GM19395 (cell line): ENCODE measurements around the gene SH3PXD2A.
"Not testable (repeated sequence)": the region's sequence is repeated elsewhere in the genome, so short reads cannot be mapped to it uniquely, and the experiment has no call there.

Source experiments
- ATAC-seq: cut with Tn5 transposase; IDR thresholded peaks from one replicate; pipeline ENCODE4 v1.9.1; 2021; ENCODE audit warnings: mild to moderate bottlenecking, moderate library complexity; ENCODE audit not compliant: unreplicated experiment

SH3PXD2A gene

DNA sequence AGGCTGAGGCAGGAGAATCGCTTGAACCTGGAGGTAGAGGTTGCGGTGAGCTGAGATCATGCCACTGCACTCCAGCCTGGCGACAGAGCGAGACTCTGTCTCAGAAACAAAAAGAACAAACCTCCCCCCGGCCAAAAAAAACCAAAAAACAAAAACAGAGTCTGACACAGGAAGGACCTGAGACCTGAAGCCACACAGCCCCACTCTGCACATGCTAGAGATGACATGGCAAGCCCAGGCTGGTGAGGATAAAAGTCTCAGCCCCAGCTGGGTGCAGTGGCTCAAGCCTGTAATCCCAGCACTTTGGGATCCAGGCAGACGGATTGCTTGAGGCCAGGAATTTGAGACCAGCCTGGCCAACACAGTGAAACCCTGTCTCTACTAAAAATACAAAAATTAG, 222.5 kb downstream of the SH3PXD2A start:
- ATAC-seq: not testable (repeated sequence)

DNA sequence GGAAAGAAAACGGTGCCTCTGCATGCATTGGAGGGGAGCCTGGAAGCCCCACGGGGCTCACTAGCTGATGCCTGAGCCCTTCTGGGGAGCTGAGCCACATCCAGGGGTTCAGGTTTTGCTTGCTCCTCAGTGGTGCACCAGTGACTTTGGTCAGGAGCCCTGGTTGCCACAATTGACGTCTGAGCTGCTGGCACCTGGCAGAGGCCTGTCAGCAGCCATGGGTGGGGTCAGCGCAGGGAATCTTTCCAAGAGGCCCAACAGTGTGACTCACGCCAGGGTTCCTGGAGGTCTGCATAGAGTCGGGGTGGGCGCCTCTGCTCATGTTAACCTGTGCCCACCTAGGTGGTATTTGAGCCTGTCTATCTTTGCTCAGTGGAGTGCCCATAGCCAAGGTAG, 223.1 kb downstream of the SH3PXD2A start:
- ATAC-seq: no peak

DNA sequence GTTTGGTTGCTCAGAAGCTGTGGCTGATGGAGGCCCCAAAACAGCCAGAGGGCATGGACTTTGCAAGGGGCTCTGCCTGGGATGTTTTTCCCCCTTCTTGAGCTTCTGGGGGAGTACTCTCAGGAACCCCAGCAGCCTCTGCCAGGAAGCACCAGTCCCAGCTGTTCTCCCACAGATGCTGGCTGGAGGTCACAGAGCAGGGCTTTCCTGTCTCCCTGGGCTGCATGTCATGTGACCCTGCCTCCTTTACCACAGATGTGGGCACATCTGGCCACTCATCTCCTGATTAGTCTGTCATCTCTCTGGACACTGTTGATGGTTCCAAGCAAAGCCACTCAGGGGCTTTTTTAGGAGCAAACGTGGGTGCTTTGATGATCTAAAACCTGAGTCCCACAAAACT, 225.2 kb downstream of the SH3PXD2A start:
- ATAC-seq: no peak

DNA sequence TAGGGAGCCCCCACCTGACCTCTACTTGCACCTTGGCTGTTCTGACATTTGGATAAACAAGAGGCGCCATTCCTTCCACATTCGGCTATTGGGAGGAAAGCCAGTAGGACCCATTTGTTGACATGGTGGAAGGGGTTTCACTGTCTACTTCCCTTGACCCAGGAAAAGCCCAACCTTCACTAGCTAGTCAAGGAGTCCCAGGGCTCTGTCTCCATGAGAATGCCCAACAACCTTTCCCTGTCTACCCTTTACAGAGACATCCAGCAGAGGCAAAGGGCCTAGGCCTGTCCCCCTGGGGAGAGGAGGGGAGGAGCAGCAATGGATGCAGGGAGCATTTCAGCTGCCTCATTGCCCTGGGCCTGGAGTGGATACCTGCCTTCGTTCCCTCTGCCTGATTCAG, 225.8 kb downstream of the SH3PXD2A start:
- ATAC-seq: no peak

DNA sequence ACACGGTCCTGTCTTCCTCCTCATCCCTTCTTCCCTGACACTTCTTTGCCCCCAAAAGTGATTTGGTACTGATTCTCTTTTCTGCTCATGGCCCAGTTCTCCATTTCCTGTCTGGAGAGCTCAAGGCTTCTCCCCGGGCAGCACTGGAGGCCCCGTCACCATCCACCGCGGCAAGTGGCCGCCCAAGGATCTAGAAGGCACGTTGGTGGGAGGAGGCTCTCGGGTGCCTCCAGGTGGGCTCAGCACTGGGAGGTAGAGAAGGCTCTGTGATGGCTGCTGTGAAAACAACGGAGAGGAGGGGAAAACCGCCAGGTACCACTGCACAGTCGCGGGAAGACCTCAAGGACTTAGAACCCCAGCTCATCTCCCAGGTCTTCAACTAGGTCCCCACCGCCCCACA, 227.5 kb downstream of the SH3PXD2A start:
- ATAC-seq: no peak

DNA sequence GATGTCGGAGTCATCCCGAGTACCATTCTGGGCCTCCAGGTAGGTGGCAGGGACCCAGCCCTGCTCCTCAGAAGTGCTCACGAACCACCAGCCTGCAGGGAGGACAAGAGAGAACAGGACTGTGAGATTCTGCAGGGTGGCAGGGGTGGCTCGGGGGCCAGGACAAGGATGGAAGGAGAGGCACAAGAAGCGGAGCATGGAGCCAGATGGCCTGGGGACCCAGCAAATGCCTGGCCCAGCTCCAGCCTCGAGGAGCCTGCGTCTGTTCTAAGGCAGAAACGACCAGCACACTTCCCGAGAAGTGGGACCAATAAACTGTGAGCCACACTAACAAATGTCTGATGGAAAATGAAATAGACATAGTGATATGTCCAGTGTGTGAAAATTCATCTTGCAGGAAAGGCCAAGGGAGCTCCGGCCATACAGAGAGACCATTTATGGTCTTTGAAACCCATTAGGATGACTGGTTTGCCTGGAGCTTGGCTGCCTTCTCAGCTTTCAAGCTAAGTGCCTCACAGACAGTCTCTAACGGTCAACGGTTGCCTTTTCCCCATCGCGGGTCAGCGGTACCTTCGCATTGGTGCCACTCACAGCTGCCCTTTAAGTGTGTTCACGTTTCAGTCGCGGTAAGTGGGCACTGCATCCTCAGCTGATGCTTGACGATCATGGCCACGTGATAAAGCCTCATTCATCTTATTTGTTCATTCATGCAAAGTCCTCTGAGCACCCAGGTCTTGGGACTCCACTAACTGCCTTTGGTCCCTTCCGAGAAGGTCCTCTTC, 228.1 kb downstream of the SH3PXD2A start:
- no peak for ATAC-seq

DNA sequence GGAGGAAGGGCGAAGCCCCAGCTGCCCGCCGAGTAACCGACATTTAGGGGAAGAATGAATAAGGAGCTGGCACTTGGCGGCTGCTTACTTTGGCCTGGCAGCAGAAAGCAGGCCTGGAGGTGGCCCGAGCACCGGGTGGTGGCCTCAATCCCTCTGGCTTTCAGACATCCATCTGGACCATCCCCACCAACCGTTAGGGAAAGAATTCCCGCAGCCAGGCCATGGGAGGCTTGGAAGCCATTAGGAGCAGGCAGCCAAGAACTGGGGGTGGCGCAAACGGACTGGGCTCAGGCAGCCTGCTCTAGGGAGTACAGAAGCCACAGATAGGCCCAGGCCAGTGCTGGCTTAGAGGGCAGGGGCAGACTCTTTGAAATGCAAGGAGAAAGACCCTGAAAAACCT, 229.2 kb downstream of the SH3PXD2A start:
- no peak for ATAC-seq

DNA sequence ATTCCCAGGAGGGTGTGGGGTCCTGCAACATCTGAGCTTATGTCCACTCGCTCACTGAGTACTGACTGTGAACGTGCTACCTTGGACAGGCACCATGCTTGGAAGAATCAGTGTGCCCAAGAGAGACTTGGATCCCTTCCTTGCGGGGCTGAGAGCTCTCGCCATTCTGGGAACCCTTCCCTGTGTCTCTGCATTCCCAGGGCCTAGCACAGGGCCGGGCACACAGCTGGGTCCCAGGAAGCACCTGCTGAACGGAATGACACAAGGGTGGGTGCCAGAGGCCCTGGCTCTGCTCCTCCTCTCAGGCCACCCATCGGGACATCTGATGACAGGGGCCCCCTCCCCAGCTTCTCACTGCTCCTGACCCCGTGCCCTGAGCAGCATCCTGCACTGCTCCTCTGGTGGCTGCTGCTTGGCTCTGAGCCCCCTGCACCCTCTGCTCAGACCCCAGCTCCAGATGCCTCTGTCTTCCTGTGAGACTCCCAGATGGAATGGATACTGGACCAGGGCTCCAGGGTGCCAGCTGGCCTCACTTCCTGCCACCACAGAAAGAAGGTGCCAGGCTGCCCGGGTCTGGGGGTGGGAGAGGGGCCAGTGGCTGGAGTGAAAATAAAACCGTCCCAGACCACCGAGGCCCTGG, 232.3 kb downstream of the SH3PXD2A start:
- ATAC-seq: no peak

DNA sequence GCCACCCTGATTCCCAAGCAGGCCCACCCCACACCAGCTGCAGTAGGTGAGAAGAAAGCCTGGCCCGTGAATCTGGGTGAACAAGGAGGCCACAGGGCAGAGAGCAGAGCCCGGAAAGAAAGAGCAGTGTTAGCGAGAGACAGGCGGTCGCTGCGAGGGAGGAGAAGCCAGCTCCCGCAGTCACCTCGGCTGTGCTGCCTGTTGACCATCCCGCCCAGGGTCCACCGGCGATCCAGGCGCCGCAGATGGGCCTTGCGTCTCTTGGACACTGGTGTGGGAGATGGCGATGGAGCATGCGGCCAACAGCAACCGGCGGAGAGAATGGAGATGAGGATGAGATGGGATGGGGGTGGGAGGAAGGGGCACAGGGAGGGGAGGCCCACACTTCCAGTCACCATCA, 233.1 kb downstream of the SH3PXD2A start:
- ATAC-seq: no peak

DNA sequence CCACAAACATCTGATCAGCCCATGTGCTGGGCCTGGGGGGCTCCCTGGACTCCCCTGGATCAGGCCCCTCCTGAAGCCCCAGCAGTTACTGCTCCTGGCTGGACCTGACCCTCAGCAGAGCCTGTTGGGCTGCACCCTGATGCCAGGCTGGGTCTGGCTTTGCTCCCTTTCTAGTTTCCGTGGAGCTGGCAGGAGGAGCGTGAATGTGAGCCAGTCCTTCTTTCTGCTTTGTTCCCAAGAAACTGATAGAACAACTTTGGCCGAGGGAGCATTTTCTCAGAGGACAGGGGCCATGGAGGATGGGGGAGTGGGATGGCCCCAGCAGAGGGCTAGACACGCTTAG, 233.6 kb downstream of the SH3PXD2A start:
- no peak for ATAC-seq

DNA sequence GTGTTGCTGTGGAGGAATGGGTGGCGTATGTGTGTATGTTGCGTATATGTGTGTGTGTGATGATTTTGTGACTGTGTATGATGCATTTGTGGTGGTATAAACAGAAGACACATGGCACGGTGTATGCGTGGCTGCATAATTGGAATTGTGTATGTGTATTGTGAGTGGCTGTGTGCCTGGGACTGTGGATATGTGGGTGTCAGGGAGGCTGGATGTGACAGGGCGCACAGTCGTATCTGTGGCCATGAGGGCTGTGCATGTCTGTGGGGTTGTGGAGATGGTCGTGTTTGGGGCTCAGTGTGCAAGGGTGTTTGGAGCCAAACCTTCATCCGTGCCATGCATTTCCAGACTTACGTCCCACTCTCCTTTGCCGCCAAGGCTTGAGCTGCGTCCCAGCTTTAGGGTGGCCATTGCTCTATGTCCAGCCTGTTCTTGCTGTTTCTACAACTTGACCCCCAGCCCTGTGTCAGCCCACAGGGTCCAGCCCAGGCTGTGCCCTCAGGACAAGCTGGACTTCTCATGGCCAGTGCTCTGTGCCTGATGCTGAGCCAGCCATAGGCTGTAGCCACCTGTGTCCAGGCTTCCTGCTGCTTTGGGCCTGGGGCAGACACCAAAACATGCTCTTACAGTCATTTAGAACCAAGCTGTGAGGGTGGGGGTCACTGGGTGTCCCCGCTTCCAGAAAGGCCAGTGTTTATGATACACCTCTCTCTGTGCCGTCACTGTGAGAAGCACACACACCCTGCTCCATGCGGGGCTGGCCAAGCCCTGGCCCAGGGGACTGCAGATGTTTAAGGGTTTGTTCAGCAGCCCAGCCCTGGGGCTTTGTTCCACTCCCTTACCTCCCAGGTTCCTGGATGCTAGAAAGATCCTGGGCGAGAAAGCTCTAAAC, 234.2 kb downstream of the SH3PXD2A start:
- ATAC-seq: no peak

DNA sequence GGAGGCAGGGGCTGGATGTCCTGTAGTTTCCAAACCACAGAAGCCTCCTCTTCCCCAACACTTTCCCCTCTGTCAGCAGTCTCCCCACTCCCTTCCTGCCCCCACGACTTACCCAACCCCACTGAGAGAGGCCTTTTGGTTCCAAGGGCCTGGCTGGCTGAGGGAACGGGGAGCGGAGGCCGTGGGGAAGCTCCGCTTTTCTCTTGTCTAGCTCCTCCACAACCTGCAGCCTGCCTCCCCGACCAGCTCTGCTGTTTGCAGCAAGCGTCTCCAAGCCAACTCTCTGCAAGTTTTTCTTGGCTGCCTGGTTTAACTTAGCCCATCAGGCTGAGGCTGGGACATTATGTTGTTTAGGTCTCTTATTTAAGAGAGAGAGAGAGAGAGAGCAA, 235.0 kb downstream of the SH3PXD2A start:
- no peak for ATAC-seq

DNA sequence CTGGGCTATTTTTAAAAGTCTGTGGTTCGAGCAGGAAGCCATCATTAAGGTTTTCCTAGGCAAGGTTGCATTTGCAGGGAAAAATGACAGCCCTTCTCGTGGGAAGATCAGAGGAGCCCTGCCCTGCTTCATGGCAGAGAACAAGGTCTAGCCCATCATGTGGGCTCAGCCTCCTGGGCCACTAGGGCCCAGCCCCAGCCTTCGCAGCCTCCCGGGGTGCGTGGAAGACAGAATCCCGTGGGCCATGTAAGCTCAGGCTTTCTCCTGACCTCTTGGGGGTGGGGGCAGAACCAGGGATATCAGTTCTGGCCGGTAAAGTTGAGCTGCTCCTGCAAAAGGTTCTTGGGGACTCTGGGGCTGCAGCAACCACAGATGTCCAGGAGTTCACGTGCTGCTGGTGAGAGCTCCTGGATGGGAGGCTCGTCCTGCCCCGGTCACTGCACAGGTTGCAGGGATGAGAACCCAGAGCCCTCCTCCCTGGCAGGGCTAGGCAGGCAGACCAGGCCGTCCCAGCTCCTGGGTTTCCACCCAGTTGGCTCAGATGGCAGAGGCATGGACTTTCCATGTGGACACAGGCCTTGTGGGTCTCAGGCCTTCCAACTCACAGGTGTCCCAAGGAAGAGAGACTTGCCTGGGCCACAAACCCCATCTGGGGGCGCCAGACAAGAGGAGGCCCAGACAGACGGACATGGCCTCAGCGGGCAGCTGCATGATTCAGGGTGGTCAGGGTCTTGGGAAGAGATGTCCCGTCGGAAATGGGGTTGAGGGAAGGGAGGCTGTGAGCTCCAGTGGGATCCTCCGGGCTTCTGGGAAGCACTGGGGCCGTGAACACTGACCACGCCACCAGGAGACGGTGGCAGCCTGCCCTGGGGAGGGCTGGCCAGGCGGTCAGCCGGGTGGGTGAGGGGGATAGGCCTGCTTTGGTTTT, 235.7 kb downstream of the SH3PXD2A start:
- no peak for ATAC-seq

DNA sequence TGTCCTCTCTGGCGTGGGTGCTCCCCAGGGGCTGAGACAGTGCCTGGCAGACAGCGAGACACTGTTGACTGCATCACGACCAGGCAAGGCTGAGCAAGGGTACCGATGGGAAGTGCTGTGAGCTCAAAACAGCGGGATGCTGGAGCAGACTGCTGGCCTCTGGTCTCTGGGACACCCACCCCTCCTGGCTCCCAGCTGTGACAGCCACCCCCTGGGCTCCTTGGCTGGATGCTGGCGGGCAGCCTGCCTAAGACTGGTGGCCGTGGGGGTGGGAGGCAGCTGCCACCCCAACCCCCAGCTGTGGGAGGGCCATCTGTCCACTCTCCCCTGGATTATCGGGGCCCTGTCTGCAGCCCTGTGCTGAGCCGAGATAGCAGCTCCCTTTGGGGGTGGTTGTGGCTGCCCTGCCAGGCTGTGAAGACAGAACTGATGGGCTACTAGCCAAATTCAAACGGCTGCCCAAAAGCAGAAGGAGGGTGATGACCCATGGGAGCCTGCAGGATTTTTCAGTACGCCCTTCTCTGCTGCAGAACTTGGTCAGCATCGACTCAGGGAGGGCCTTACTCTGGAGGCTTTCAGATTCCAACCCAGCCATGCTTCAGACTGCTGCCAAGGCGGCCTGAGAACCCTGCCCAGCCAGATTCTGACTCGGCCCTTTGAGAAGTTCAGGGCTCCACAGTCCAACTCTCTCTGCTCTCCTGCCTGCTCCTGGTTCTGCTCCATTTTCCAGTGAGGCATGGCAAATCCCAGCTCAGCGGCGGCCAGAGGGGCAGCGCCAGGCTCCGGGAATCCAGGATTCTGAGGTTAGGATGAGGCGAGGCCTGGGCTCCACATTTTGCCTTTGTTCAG, 236.6 kb downstream of the SH3PXD2A start:
- no peak for ATAC-seq

DNA sequence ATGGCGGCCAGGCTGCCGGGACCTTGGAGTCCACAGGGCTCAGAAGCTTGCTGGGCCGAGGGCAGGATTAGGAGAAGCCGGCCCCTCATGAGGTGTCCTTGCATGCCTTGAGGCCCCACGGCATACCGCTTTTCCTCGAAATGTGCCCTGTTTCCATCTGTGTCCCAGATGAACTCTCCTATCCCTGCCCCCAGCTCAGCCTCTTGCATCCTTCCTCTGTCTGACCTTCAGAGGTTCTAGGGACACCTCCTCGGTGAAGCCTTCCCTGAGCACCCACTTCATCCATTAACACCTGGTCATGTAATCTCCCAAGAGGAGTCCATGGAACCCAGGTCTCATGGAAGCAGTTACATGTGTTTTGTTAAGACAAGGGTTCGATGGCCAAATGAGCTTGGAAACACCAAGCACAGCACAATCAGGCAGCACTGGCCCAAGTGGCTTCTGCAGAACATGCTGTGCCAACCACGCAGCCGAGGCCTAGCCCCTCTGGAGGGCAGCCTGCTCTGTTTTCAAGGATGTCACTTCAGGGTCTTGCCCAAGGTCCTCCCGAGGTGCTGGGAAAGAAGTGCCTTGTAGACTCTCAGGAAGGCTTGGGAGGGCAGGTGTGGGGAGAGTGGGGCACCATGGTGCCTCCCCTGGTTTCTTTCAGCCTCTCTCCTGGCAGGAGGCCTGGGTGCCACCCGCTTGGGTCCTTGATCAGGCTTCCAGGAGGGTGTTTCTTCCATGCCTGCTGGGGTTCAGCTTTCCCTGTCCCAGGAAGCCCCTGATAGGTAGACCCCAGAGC, 237.6 kb downstream of the SH3PXD2A start:
- no peak for ATAC-seq

DNA sequence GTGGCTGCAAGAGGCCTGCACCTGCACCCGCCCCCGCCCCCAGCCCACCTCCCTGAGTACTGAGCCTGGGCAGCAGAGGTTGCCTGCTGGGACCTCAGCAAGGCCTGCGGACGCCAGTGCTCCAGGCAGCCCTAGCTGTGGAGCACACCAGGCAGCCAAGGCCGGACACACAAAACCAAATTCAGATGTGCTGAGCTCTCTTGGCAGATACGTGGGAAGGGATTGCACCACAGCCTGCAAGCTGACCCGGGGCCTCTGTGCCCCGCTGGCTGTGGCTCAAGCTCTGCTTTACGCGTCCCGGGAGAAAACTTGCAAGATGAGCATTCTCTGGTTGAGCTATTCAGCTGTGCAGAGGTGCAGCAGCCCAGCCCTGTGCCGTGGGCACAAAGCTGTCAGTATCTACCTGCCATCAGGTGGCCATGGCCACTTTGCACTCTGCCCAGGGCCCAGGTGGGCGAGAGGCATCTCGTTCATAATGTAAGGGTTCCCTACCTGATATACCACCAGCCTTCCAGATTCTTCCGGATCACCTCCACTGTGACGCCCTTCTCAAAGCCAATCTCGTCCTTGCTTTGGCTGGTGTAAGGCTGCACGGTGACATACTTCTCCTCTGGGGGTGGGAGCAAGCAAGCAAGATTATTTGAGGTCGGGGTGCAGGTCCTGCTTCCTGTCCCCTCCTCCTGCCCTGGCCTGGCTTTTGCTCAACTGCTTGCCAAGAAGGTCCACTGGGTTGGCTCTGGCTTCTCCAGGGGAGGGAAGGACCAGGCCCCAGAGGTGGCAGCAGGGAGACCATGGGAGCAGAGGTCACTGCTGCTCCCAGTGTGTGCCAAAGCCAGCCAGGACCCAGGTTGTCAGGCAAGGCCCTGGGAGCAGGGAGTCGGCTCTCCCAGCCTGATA, 238.4 kb downstream of the SH3PXD2A start:
- ATAC-seq: no peak

DNA sequence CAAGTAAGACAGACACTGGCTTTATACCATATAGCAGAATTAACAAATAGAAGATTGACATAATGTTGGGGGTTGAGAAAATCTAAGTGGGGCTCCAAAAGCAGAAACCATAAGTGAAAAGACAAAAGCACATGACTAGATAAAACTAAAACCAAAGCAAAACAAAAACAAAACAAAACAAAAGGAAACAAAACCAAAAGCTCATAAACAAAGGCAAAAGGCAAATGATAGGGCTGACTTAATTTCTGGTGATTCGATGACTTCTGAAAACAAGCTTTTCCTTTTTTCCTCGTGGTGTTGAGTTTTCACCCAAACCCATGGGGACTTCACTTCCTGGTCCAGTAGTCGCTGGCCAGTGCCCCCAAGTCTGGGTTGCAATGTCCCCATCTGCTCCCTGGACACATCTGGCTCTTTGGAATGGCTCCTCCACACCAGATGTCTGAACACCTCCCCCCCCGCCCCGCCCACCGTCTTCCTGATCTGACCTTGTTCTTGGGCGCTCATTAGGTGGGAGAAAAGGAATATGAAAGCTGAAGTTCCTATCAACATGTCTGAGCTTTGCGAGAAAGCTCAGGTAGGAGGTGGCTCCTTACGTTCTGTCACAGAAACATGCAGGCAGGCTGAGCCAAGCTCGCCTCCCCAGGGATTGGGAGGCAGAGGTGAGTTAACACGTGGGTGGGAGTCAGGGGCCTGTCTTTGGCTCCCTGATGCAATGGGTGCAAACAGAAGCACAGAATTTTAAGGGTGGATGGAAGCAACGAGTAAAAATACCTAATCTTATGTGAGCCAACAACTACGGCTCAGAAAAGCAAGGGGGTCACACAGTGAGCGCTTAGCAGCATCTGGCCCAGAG, 240.8 kb downstream of the SH3PXD2A start:
- no peak for ATAC-seq
